ENCODE results near the gene TGFBI. TPM values are rescaled to one million over a fixed set of nuclear protein-coding genes. Genes with fewer than 3 reads are reported as not detected.

TGFBI gene
- total and polyA plus RNA-seq, 9 of the 15 experiments (the other 6 are each of a cell fraction or from before 2014, with no cell fraction given): 0.05 to 0.62 (median 0.08) TPM; not detected in 6

GRCh38 chr5:136082390-136083193, 53.8 kb downstream of the TGFBI start (continued):
- TF ChIP-seq RERE (CRISPR knock-in tag; IDR thresholded peaks at IDR 0.05; ENCODE audit: borderline replicate concordance): no peak
- no peak for TF ChIP-seq ESRRA (IDR thresholded peaks at IDR 0.05; ENCODE audit: borderline replicate concordance, low read depth)
- TF ChIP-seq CBX8 (IDR thresholded peaks at IDR 0.05; ENCODE audit: borderline replicate concordance, extremely low read depth, low read depth, low read length, poor library complexity, severe bottlenecking): no peak
- TF ChIP-seq XRCC4 (IDR thresholded peaks at IDR 0.05; ENCODE audit: extremely low read depth, insufficient read depth, insufficient read length): no peak
- TF ChIP-seq NFYB (IDR thresholded peaks at IDR 0.05; ENCODE audit: extremely low read depth, insufficient read length): no peak
- TF ChIP-seq, protein P1, sequence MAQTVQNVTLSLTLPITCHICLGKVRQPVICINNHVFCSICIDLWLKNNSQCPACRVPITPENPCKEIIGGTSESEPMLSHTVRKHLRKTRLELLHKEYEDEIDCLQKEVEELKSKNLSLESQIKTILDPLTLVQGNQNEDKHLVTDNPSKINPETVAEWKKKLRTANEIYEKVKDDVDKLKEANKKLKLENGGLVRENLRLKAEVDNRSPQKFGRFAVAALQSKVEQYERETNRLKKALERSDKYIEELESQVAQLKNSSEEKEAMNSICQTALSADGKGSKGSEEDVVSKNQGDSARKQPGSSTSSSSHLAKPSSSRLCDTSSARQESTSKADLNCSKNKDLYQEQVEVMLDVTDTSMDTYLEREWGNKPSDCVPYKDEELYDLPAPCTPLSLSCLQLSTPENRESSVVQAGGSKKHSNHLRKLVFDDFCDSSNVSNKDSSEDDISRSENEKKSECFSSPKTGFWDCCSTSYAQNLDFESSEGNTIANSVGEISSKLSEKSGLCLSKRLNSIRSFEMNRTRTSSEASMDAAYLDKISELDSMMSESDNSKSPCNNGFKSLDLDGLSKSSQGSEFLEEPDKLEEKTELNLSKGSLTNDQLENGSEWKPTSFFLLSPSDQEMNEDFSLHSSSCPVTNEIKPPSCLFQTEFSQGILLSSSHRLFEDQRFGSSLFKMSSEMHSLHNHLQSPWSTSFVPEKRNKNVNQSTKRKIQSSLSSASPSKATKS (CRISPR knock-in tag; IDR thresholded peaks at IDR 0.05): no peak
- TF ChIP-seq HSF4 (CRISPR knock-in tag; IDR thresholded peaks at IDR 0.05; ENCODE audit: borderline replicate concordance): no peak
- TF ChIP-seq, protein P2, sequence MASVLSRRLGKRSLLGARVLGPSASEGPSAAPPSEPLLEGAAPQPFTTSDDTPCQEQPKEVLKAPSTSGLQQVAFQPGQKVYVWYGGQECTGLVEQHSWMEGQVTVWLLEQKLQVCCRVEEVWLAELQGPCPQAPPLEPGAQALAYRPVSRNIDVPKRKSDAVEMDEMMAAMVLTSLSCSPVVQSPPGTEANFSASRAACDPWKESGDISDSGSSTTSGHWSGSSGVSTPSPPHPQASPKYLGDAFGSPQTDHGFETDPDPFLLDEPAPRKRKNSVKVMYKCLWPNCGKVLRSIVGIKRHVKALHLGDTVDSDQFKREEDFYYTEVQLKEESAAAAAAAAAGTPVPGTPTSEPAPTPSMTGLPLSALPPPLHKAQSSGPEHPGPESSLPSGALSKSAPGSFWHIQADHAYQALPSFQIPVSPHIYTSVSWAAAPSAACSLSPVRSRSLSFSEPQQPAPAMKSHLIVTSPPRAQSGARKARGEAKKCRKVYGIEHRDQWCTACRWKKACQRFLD (CRISPR knock-in tag; IDR thresholded peaks at IDR 0.05): peak; percentile 79; the same call in 1 of the 2 replicates
- peak; percentile 56; the same call in 1 of the 2 replicates for TF ChIP-seq NBN (IDR thresholded peaks at IDR 0.05; ENCODE audit: low read depth)
- TF ChIP-seq ZNF551 (CRISPR knock-in tag; IDR thresholded peaks at IDR 0.05): no peak
- TF ChIP-seq ZNF79 (CRISPR knock-in tag; IDR thresholded peaks at IDR 0.05; ENCODE audit: low read depth): peak; percentile 26; the same call in 1 of the 2 replicates
- no peak for TF ChIP-seq CBX3 (IDR thresholded peaks at IDR 0.05; ENCODE audit: borderline replicate concordance in 1 of 2, low read length in 2 of 2)
- no peak for TF ChIP-seq BCOR (IDR thresholded peaks at IDR 0.05)
- no peak for TF ChIP-seq ZBTB2 (IDR thresholded peaks at IDR 0.05)
